ENCODE data around the gene TRMT10C.
"Not testable (repeated sequence)": the region's sequence is repeated elsewhere in the genome, so short reads cannot be mapped to it uniquely, and the experiment has no call there.

The TRMT10C gene

GRCh38 chr3:101548527-101549105 lies 13.1 kb upstream of the TRMT10C start:
- no peaks in the 10 kb centered on the region for H4K20me1 ChIP-seq (ENCODE audit: insufficient read depth, low read length)
- H3K4me1 ChIP-seq (ENCODE audit: insufficient read depth, low read length) = no peaks in the 10 kb centered on the region
- no peak for ATAC-seq (ENCODE audit: insufficient read depth, low read depth)

GRCh38 chr3:101549473-101549872 lies 12.2 kb upstream of the TRMT10C start:
- no peak overlapping the region for H2AFZ ChIP-seq (ENCODE audit: low read depth, low read length)
- no peak overlapping the region for H3K4me3 ChIP-seq (ENCODE audit: low read depth in 1 of 2, low read length in 2 of 2)
- no peaks in the 10 kb centered on the region for H4K20me1 ChIP-seq (ENCODE audit: insufficient read depth, low read length)
- no peak overlapping the region for H3K4me2 ChIP-seq (ENCODE audit: insufficient read depth, low read length)
- no peaks in the 10 kb centered on the region for H3K4me1 ChIP-seq (ENCODE audit: insufficient read depth, low read length)
- no peaks in the 10 kb centered on the region for H3K79me2 ChIP-seq (ENCODE audit: insufficient read depth, low read length)
- DNase-seq = no peak
- no peak for ATAC-seq (ENCODE audit: insufficient read depth, low read depth)
- no peaks in the 10 kb centered on the region for H3K36me3 ChIP-seq (ENCODE audit: insufficient read depth, low read length)
- no peaks in the 10 kb centered on the region for H3K9me3 ChIP-seq (ENCODE audit: insufficient read depth, low read length, severe bottlenecking)
- no peak overlapping the region for H3K27ac ChIP-seq (ENCODE audit: low read length)
- TF ChIP-seq CTCF (IDR thresholded peaks at IDR 0.05; ENCODE audit: borderline replicate concordance, extremely low read depth, low read length, poor library complexity, severe bottlenecking) (no peak), EZH2 (IDR thresholded peaks at IDR 0.05; ENCODE audit: borderline replicate concordance, low read depth, low read length, severe bottlenecking) (no peak)
- no peak overlapping the region for H3K9ac ChIP-seq (ENCODE audit: low read depth, low read length)
- no peaks in the 10 kb centered on the region for H3K27me3 ChIP-seq (ENCODE audit: insufficient read depth, low read length, poor library complexity)

More at GRCh38 chr3:101548527-101549105, 13.1 kb upstream of the TRMT10C start:
- H3K27me3 ChIP-seq (ENCODE audit: insufficient read depth, low read length, poor library complexity) = no peaks in the 10 kb centered on the region
- no peak overlapping the region for H2AFZ ChIP-seq (ENCODE audit: low read depth, low read length)
- TF ChIP-seq EZH2 (IDR thresholded peaks at IDR 0.05; ENCODE audit: borderline replicate concordance, low read depth, low read length, severe bottlenecking) = no peak
- TF ChIP-seq CTCF (IDR thresholded peaks at IDR 0.05; ENCODE audit: borderline replicate concordance, extremely low read depth, low read length, poor library complexity, severe bottlenecking) = no peak
- no peak overlapping the region for H3K4me2 ChIP-seq (ENCODE audit: insufficient read depth, low read length)
- no peak overlapping the region for H3K27ac ChIP-seq (ENCODE audit: low read length)
- no peak overlapping the region for H3K9ac ChIP-seq (ENCODE audit: low read depth, low read length)
- H3K36me3 ChIP-seq (ENCODE audit: insufficient read depth, low read length) = no peaks in the 10 kb centered on the region
- no peaks in the 10 kb centered on the region for H3K79me2 ChIP-seq (ENCODE audit: insufficient read depth, low read length)
- H3K9me3 ChIP-seq (ENCODE audit: insufficient read depth, low read length, severe bottlenecking) = no peaks in the 10 kb centered on the region
- DNase-seq = no peak
- no peak overlapping the region for H3K4me3 ChIP-seq (ENCODE audit: low read depth in 1 of 2, low read length in 2 of 2)

- H3K27me3 ChIP-seq (ENCODE audit: insufficient read depth, low read length, poor library complexity); H2AFZ ChIP-seq (ENCODE audit: low read depth, low read length); H3K36me3 ChIP-seq (ENCODE audit: insufficient read depth, low read length); ATAC-seq (ENCODE audit: insufficient read depth, low read depth); H4K20me1 ChIP-seq (ENCODE audit: insufficient read depth, low read length); H3K4me3 ChIP-seq (ENCODE audit: low read depth in 1 of 2, low read length in 2 of 2); DNase-seq; H3K79me2 ChIP-seq (ENCODE audit: insufficient read depth, low read length); H3K4me2 ChIP-seq (ENCODE audit: insufficient read depth, low read length); H3K9me3 ChIP-seq (ENCODE audit: insufficient read depth, low read length, severe bottlenecking); H3K4me1 ChIP-seq (ENCODE audit: insufficient read depth, low read length); H3K27ac ChIP-seq (ENCODE audit: low read length); H3K9ac ChIP-seq (ENCODE audit: low read depth, low read length): not testable (repeated sequence)
Measured at GRCh38 chr3:101551359-101552081, 10.1 kb upstream of the TRMT10C start.

- not testable (repeated sequence) for H3K4me1 ChIP-seq (ENCODE audit: insufficient read depth, low read length); H3K4me3 ChIP-seq (ENCODE audit: low read depth in 1 of 2, low read length in 2 of 2); H3K9me3 ChIP-seq (ENCODE audit: insufficient read depth, low read length, severe bottlenecking); H3K79me2 ChIP-seq (ENCODE audit: insufficient read depth, low read length); H3K27ac ChIP-seq (ENCODE audit: low read length); DNase-seq; H3K9ac ChIP-seq (ENCODE audit: low read depth, low read length); H4K20me1 ChIP-seq (ENCODE audit: insufficient read depth, low read length); H2AFZ ChIP-seq (ENCODE audit: low read depth, low read length); H3K4me2 ChIP-seq (ENCODE audit: insufficient read depth, low read length); H3K36me3 ChIP-seq (ENCODE audit: insufficient read depth, low read length); H3K27me3 ChIP-seq (ENCODE audit: insufficient read depth, low read length, poor library complexity); ATAC-seq (ENCODE audit: insufficient read depth, low read depth)
Measured at GRCh38 chr3:101553381-101553780, 8.3 kb upstream of the TRMT10C start.

All from DND-41 (cell line).